ENCODE measurements around the gene YWHAG. TPM values are rescaled to one million over a fixed set of nuclear protein-coding genes. Genes with fewer than 3 reads are reported as not detected.

Gene YWHAG
- polyA plus RNA-seq, 1 of the 3 experiments (the other 2 are of a cell fraction) = 60.4 TPM

DNA sequence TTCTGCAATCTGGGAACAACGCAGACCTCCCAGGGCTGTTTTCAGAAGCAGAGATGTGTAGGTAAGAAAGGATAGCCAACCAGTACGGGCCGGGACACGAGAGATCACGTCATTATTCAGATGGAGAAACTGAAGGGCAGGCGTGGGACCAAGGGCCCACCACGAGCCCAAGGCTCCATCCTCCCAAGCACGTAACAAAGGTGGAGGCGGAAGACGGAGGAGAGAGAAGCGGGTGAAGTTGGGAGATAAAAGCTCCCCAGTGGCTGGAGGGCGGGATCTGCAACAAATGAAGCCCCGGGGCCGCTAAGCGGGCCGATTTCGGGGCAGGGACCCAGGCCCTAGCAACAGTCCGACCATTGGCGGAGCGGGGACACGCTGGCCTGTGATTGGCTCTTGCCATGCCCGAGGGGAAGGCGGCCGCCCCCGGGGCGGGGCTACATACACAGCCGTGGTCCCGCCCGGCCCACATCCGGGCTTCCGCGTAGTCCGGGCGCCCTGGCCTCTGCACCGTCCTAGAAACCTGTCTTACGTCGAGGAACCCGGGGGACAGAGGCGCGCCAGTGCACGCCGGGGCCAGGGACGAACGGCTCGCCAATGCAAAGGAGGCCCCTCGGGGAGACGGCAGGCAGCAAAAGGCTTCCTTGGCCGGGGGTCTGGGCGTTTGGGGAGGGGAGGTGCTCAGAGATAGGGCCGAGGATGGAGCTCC is 40.9 kb downstream of the YWHAG start (continued):
- TF ChIP-seq, protein P1, sequence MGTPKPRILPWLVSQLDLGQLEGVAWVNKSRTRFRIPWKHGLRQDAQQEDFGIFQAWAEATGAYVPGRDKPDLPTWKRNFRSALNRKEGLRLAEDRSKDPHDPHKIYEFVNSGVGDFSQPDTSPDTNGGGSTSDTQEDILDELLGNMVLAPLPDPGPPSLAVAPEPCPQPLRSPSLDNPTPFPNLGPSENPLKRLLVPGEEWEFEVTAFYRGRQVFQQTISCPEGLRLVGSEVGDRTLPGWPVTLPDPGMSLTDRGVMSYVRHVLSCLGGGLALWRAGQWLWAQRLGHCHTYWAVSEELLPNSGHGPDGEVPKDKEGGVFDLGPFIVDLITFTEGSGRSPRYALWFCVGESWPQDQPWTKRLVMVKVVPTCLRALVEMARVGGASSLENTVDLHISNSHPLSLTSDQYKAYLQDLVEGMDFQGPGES (IDR thresholded peaks at IDR 0.05; ENCODE audit: low read depth, low read length) = peak; percentile 63
- TF ChIP-seq, protein P2, sequence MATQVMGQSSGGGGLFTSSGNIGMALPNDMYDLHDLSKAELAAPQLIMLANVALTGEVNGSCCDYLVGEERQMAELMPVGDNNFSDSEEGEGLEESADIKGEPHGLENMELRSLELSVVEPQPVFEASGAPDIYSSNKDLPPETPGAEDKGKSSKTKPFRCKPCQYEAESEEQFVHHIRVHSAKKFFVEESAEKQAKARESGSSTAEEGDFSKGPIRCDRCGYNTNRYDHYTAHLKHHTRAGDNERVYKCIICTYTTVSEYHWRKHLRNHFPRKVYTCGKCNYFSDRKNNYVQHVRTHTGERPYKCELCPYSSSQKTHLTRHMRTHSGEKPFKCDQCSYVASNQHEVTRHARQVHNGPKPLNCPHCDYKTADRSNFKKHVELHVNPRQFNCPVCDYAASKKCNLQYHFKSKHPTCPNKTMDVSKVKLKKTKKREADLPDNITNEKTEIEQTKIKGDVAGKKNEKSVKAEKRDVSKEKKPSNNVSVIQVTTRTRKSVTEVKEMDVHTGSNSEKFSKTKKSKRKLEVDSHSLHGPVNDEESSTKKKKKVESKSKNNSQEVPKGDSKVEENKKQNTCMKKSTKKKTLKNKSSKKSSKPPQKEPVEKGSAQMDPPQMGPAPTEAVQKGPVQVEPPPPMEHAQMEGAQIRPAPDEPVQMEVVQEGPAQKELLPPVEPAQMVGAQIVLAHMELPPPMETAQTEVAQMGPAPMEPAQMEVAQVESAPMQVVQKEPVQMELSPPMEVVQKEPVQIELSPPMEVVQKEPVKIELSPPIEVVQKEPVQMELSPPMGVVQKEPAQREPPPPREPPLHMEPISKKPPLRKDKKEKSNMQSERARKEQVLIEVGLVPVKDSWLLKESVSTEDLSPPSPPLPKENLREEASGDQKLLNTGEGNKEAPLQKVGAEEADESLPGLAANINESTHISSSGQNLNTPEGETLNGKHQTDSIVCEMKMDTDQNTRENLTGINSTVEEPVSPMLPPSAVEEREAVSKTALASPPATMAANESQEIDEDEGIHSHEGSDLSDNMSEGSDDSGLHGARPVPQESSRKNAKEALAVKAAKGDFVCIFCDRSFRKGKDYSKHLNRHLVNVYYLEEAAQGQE (IDR thresholded peaks at IDR 0.05; ENCODE audit: low read depth, low read length) = peak; percentile 18; the same call in 1 of the 2 replicates
- no peak for TF ChIP-seq GABPA (IDR thresholded peaks at IDR 0.05; ENCODE audit: low read depth)
- peak; percentile 97 for TF ChIP-seq POLR2AphosphoS5 (IDR thresholded peaks at IDR 0.05; ENCODE audit: low read depth, low read length)
- TF ChIP-seq, protein P3, sequence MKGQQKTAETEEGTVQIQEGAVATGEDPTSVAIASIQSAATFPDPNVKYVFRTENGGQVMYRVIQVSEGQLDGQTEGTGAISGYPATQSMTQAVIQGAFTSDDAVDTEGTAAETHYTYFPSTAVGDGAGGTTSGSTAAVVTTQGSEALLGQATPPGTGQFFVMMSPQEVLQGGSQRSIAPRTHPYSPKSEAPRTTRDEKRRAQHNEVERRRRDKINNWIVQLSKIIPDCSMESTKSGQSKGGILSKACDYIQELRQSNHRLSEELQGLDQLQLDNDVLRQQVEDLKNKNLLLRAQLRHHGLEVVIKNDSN (IDR thresholded peaks at IDR 0.05; ENCODE audit: borderline replicate concordance, low read depth) = no peak
- TF ChIP-seq SMC3 (IDR thresholded peaks at IDR 0.05; ENCODE audit: low read depth, low read length) = no peak; the same call in 1 of the 2 replicates
- TF ChIP-seq, protein P4, sequence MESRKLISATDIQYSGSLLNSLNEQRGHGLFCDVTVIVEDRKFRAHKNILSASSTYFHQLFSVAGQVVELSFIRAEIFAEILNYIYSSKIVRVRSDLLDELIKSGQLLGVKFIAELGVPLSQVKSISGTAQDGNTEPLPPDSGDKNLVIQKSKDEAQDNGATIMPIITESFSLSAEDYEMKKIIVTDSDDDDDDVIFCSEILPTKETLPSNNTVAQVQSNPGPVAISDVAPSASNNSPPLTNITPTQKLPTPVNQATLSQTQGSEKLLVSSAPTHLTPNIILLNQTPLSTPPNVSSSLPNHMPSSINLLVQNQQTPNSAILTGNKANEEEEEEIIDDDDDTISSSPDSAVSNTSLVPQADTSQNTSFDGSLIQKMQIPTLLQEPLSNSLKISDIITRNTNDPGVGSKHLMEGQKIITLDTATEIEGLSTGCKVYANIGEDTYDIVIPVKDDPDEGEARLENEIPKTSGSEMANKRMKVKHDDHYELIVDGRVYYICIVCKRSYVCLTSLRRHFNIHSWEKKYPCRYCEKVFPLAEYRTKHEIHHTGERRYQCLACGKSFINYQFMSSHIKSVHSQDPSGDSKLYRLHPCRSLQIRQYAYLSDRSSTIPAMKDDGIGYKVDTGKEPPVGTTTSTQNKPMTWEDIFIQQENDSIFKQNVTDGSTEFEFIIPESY (IDR thresholded peaks at IDR 0.05; ENCODE audit: borderline replicate concordance, low read depth) = no peak
- no peak for TF ChIP-seq FOXM1 (IDR thresholded peaks at IDR 0.05; ENCODE audit: low read depth)
- no peak for TF ChIP-seq NFIC (IDR thresholded peaks at IDR 0.05; ENCODE audit: borderline replicate concordance)
- TF ChIP-seq, protein P5, sequence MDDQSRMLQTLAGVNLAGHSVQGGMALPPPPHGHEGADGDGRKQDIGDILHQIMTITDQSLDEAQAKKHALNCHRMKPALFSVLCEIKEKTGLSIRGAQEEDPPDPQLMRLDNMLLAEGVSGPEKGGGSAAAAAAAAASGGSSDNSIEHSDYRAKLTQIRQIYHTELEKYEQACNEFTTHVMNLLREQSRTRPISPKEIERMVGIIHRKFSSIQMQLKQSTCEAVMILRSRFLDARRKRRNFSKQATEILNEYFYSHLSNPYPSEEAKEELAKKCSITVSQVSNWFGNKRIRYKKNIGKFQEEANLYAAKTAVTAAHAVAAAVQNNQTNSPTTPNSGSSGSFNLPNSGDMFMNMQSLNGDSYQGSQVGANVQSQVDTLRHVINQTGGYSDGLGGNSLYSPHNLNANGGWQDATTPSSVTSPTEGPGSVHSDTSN (IDR thresholded peaks at IDR 0.05) = no peak; the same call in 1 of the 2 replicates
- TF ChIP-seq TEAD4 (IDR thresholded peaks at IDR 0.05; ENCODE audit: borderline replicate concordance, insufficient read depth) = no peak
- no peak for TF ChIP-seq FOSL2 (IDR thresholded peaks at IDR 0.05; ENCODE audit: borderline replicate concordance, low read depth)
- TF ChIP-seq TAF1 (IDR thresholded peaks at IDR 0.05; ENCODE audit: borderline replicate concordance, low read depth, low read length) = peak; percentile 15; the same call in 1 of the 2 replicates
- TF ChIP-seq NRF1 (IDR thresholded peaks at IDR 0.05; ENCODE audit: low read depth, low read length) = no peak

Measured in SK-N-SH (cell line).